ENCODE measurements around the gene SCUBE1.

Gene SCUBE1

GRCh38 chr22:43151251-43152002, 191.7 kb downstream of the SCUBE1 start, which contains the start of gene TSPO:
Gene TSPO (plus strand): TSS chr22:43151559. CDS start chr22:43159239, 7,680 bp downstream.
- peak; percentile 69 for DNase-seq

- no peak for DNase-seq
Measured at GRCh38 chr22:43150731-43151206, 192.4 kb downstream of the SCUBE1 start.

DNA sequence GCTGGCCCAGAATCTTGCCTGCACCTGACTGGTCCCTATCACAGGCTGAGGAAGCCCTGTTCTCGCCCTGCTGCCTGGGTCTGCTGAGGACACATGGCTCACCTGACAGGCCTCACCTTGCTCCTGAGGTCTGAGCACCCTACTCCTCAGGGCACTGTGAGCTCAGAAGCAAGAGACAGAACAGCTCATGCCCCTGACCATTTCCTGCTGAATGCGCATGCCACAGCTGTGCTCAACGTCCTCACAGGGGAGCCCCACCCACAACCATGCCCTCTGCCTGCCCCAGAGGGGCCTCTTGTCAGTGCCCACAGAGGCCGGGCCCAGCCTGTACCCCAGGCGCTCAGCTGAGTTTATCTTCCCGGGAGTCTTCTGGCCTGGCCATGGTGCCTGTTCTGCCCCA, 194.6 kb downstream of the SCUBE1 start:
- peak; percentile 19 for DNase-seq

GRCh38 chr22:43147821-43148220, 195.4 kb downstream of the SCUBE1 start:
- DNase-seq, result no peak

All from activated CD4-positive, alpha-beta T cell treated with anti-CD3 and anti-CD28 coated beads, Interleukin-2, Interleukin-6, amounts not matched to agents 100 ng/mL and 50 ng/mL, durations not matched to agents 16 hours and 8 hours (primary cell).